DND-41 (cell line): Measurements from ENCODE around the gene LRRC8D.

Experiments
- ATAC-seq: fragments of 200-7000 bp; cut with Tn5 transposase; 3 replicates; pipeline ENCODE4 v1.9.1; 2021; ENCODE audit warnings: low read depth; ENCODE audit not compliant: insufficient read depth
- DNase-seq: peaks from one replicate; pipeline ENCODE4 v3.0.0-alpha.2; 2020
- H2AFZ ChIP-seq: 2 replicates; pipeline ENCODE4 v1.6.0; 2012; ENCODE audit warnings: low read depth, low read length
- H3K27ac ChIP-seq: 2 replicates; pipeline ENCODE4 v1.5.1; 2012; ENCODE audit warnings: low read length, inconsistent platforms
- H3K27me3 ChIP-seq: fragments of 200-600 bp; sonication (generic); 2 replicates; pipeline ENCODE4 v1.6.0; 2012; ENCODE audit warnings: low read length, mild to moderate bottlenecking, inconsistent platforms; ENCODE audit not compliant: insufficient read depth, poor library complexity
- H3K36me3 ChIP-seq: 2 replicates; pipeline ENCODE4 v1.5.1; 2012; ENCODE audit warnings: low read length, inconsistent platforms; ENCODE audit not compliant: insufficient read depth
- H3K4me1 ChIP-seq: 2 replicates; pipeline ENCODE4 v1.5.1; 2012; ENCODE audit warnings: mild to moderate bottlenecking, low read length; ENCODE audit not compliant: insufficient read depth
- H3K4me2 ChIP-seq: 2 replicates; pipeline ENCODE4 v1.6.0; 2012; ENCODE audit warnings: mild to moderate bottlenecking, moderate library complexity, low read length, inconsistent platforms; ENCODE audit not compliant: insufficient read depth
- H3K4me3 ChIP-seq, 2 experiments: fragments of 200-600 bp in 1 of 2; shearing (Covaris generic) in 1 of 2; 2 replicates each; pipeline ENCODE4 v1.5.1; 2012 to 2016; ENCODE audit warnings: inconsistent platforms in 2 of 2, low read length in 2 of 2, mild to moderate bottlenecking in 2 of 2, low read depth in 1 of 2, moderate library complexity in 1 of 2
- H3K79me2 ChIP-seq: 2 replicates; pipeline ENCODE4 v1.6.0; 2012; ENCODE audit warnings: low read length, inconsistent platforms; ENCODE audit not compliant: insufficient read depth
- H3K9ac ChIP-seq: 2 replicates; pipeline ENCODE4 v1.6.0; 2012; ENCODE audit warnings: low read depth, mild to moderate bottlenecking, inconsistent platforms, low read length, moderate library complexity
- H3K9me3 ChIP-seq: 2 replicates; pipeline ENCODE4 v1.5.1; 2012; ENCODE audit warnings: low read length, moderate library complexity, mild to moderate bottlenecking, inconsistent platforms; ENCODE audit not compliant: insufficient read depth, severe bottlenecking
- H4K20me1 ChIP-seq: 2 replicates; pipeline ENCODE4 v1.6.0; 2012; ENCODE audit warnings: low read length; ENCODE audit not compliant: insufficient read depth
- CTCF ChIP-seq: IDR thresholded peaks from 2 replicates; pipeline ENCODE4 v1.5.1; 2012; ENCODE audit warnings: borderline replicate concordance, low read length, moderate library complexity, mild to moderate bottlenecking; ENCODE audit not compliant: poor library complexity, severe bottlenecking; ENCODE audit errors: extremely low read depth
- EZH2 ChIP-seq: IDR thresholded peaks from 3 replicates; pipeline ENCODE4 v1.6.1; 2012; ENCODE audit warnings: borderline replicate concordance, low read depth, mild to moderate bottlenecking, moderate library complexity, low read length, inconsistent platforms; ENCODE audit not compliant: severe bottlenecking

LRRC8D gene

GRCh38 chr1:89896105-89896942 is 75.5 kb downstream of the LRRC8D start:
- Histone ChIP-seq H3K9me3 (no peaks in the 10 kb centered on the region), H3K4me1 (no peaks in the 10 kb centered on the region), H3K4me2 (no peak overlapping the region), H3K9ac (no peak overlapping the region), H3K27ac (no peak overlapping the region), H3K79me2 (peaks cover 4% of the 10 kb centered on the region; the same call in 1 of the 2 replicates), H3K27me3 (no peaks in the 10 kb centered on the region), H3K36me3 (peaks cover 21% of the 10 kb centered on the region), H3K4me3 (no peak overlapping the region), H4K20me1 (peaks cover 4% of the 10 kb centered on the region), H2AFZ (no peak overlapping the region)
- DNase-seq (no peak), ATAC-seq (no peak)
- TF ChIP-seq CTCF (no peak), EZH2 (no peak)

GRCh38 chr1:89897347-89898133 is 76.7 kb downstream of the LRRC8D start:
- no peak for TF ChIP-seq EZH2
- TF ChIP-seq CTCF, result no peak
- DNase-seq, result no peak
- Histone ChIP-seq H3K4me3 (no peak overlapping the region), H3K79me2 (peaks cover 6% of the 10 kb centered on the region; the same call in 1 of the 2 replicates), H3K27me3 (no peaks in the 10 kb centered on the region), H4K20me1 (peaks cover 4% of the 10 kb centered on the region), H3K27ac (no peak overlapping the region), H3K9ac (no peak overlapping the region), H2AFZ (no peak overlapping the region), H3K4me2 (no peak overlapping the region), H3K9me3 (no peaks in the 10 kb centered on the region), H3K36me3 (peaks cover 17% of the 10 kb centered on the region), H3K4me1 (no peaks in the 10 kb centered on the region)
- ATAC-seq, result no peak

- Histone ChIP-seq H3K36me3 (peaks cover 17% of the 10 kb centered on the region), H3K4me2 (no peak overlapping the region), H3K27ac (no peak overlapping the region), H3K79me2 (peaks cover 10% of the 10 kb centered on the region; the same call in 1 of the 2 replicates), H4K20me1 (peaks cover 4% of the 10 kb centered on the region), H3K4me3 (no peak overlapping the region), H3K27me3 (no peaks in the 10 kb centered on the region), H3K9ac (no peak overlapping the region), H3K9me3 (no peaks in the 10 kb centered on the region), H2AFZ (no peak overlapping the region), H3K4me1 (no peaks in the 10 kb centered on the region)
- no peak for TF ChIP-seq CTCF
- TF ChIP-seq EZH2, result no peak
- DNase-seq (no peak), ATAC-seq (no peak)
Measured at GRCh38 chr1:89898150-89898549, 77.3 kb downstream of the LRRC8D start.
